Bone marrow (tissue), 2 donors: ENCODE measurements around the gene BEAN1.

ENCODE experiments used
- DNase-seq, 2 donors: peaks; one replicate each; lab custom pipeline; 2025; lab: John Stamatoyannopoulos, UW

Gene BEAN1

DNA sequence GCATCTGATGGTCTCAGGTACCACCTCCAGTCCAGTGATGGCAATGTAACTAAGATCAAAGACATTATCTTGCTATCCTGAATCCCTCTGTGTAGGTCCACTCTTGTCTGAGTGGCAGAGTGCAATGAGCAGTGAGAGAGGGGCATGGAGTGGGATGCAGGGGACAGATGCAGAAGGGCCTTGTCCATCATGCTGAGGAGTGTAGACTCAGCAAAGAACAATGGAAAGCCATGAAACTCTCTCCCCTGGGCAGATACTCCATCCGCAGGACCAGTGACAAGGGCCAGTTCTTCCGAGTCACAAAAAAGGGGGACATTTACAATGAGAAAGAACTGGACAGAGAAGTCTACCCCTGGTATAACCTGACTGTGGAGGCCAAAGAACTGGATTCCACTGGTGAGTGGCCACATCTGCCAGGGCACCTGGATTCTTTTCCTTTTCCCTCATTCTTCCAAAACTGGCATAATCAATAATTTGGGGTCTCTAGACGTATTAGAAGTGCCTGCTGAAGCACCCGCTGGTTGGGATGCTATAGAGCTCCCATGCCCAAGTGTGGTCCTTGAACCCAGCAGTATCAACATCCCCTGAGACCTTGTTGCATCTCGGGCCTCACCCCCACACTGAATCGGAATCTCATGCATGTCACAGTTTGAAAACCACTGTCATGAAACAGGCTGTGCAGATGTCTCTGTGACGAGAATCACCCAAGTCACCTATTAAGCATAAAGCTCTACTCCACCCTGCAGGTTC, 31.1 kb upstream of the BEAN1 start:
- DNase-seq, result no peak

- no peak for DNase-seq
Measured at GRCh38 chr16:66397736-66398433, 29.2 kb upstream of the BEAN1 start.

DNA sequence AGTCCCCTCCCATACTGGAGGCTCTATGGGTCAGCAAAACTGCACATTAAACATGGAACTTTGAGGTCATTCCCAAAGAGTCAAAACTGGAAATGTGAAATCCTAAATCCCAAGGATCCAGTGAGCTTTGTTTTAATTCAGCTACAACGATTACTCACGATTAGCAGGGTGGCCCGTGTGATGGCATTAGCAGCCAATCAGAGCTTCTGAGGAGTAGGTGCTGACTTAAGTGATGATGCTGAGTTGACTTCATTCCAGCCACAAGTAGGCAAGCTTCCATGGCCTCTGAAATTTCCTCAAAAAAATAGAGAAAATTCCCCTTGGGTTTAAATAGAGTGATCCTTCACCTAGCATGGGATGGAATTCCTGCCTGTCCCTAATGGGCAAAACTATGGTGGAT, 28.1 kb upstream of the BEAN1 start:
- no peak for DNase-seq

DNA sequence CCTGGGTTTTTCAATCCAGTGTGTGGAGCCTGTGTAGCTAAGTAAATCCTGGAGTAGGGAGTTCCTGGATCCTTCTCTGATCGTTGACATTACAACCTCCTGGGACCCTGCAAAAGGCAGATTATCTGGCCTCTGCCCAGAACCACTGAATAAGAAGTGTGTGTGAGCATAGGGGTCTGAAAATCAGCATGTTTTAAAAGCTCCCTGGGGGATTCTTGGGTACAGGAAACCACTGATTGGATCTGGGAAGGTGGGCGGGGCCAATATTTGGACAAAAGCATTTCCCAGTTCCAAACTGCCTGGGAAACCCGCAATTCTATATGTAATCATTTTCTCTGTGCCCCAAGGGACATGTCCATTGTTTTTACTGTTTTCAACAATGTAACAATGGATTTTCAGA, 27.2 kb upstream of the BEAN1 start:
- no peak for DNase-seq

GRCh38 chr16:66400503-66401380, 26.4 kb upstream of the BEAN1 start:
- DNase-seq, result no peak

DNA sequence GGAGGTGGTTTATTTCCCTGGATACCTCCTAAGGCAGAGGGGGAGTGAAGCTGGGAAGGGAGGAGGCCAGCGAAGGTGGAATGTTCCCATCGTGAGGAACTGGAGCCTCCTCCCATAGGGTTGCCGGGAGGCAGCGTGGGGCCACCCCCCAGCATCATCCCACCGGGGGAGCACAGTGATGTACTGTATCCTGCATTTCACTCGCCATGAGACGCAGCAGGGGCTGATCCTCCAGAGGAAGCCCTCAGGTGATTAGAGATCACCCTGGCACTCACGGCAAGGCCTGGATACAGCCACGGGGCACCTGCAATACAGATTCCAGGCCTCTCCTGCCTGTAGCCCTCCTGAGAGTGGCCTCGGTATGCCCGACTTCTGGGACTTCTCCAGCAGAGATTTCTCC, 25.5 kb upstream of the BEAN1 start:
- no peak for DNase-seq

- DNase-seq, result no peak
Measured at GRCh38 chr16:66402166-66402565, 24.9 kb upstream of the BEAN1 start.

- DNase-seq, result no peak
Measured at GRCh38 chr16:66402591-66403230, 24.4 kb upstream of the BEAN1 start.

DNA sequence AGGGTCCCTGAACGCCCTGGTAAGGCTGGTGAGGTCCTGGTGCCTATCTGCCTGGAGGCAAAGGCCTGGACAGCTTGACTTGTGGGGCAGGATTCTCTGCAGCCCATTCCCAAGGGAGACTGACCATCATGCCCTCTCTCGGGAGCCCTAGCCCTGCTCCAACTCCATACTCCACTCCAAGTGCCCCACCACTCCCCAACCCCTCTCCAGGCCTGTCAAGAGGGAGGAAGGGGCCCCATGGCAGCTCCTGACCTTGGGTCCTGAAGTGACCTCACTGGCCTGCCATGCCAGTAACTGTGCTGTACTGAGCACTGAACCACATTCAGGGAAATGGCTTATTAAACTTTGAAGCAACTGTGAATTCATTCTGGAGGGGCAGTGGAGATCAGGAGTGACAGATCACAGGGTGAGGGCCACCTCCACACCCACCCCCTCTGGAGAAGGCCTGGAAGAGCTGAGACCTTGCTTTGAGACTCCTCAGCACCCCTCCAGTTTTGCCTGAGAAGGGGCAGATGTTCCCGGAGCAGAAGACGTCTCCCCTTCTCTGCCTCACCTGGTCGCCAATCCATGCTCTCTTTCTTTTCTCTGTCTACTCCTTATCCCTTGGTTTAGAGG, 23.5 kb upstream of the BEAN1 start:
- no peak for DNase-seq

- DNase-seq, result no peak
Measured at GRCh38 chr16:66405057-66405783, 21.9 kb upstream of the BEAN1 start.

- peak; percentile 69 to 75 for DNase-seq
Measured at GRCh38 chr16:66406534-66407221, 20.4 kb upstream of the BEAN1 start.

DNA sequence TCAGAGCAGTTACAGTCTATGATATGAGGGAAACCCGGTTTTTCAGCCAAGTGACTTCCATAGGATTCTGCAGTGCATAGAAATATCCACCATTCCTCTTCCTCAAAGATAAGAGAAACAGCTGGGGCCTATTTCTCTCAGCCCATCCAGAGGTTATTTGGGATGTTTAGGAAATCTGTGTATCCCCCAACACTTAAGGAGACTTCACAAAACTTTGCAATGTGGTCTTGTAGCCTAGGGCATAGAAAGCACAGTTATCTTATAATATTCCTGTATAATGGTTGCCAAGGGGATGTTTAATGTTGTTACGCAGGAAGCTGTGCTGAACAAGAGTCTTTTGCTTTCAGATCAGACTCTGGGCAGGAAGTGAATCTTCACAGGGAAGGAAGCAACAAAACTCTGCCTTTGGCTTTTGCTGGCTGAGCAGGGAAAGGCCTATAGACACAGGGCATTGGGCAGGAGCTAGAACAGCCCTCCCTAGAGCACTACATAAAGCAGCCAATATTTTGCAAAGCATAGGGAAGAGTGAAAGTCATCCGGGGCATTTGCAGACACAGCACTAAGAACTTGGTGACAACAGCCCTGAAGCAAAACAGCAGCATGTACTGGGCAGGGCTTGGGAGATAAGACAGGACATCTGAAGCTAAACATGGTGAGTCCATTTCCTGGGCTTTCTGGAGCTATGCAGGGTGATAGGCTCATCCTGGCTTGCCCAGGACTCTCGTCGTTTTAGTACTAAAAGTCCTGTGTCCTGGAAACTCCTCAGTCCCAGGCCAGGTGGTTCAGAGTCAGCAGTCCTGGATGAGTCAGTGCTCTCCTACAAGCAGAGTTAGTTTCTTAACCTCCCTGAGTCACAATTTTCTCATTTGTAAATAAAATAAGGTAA, 18.7 kb upstream of the BEAN1 start:
- peak in 1 of 2 donors; percentile 64 for DNase-seq

DNA sequence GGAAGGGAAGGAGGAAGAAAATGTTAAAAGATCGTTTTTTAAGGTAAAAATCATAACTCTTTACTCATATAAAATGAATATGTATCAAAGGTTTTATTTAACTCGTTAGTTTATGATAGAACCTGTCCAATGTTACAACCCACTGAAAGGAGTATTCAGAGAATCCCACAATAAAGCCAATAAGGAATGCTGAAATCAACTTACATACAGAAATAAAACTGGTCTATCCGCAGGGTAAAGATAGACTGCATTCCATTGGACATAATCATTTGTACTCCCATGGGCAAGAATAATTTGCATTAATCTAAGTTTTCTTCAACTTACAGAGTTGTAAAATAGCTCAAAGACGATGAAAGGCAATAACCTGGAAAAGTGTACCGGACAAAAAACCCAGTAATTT, 17.9 kb upstream of the BEAN1 start:
- DNase-seq, result no peak

DNA sequence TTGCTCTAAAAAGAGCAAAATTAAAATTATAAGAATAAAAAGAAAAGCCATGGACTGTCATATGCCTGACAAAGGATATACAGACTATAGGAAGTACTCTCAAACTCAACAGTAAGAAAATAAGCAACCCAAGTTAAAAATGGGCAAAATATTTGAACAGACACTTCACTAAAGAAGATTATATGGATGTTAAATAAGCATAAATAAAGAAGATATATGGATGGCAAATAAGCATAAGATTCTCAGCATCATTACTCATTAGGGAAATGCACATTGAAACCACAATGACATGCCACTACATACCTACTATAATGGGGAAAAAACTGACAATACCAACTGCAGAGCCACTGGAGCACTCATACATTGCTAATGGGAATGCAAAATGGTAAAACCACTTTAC, 14.9 kb upstream of the BEAN1 start:
- no peak for DNase-seq

GRCh38 chr16:66414891-66415290, 12.2 kb upstream of the BEAN1 start:
- no peak for DNase-seq

GRCh38 chr16:66416136-66416535, 11.0 kb upstream of the BEAN1 start:
- no peak for DNase-seq

DNA sequence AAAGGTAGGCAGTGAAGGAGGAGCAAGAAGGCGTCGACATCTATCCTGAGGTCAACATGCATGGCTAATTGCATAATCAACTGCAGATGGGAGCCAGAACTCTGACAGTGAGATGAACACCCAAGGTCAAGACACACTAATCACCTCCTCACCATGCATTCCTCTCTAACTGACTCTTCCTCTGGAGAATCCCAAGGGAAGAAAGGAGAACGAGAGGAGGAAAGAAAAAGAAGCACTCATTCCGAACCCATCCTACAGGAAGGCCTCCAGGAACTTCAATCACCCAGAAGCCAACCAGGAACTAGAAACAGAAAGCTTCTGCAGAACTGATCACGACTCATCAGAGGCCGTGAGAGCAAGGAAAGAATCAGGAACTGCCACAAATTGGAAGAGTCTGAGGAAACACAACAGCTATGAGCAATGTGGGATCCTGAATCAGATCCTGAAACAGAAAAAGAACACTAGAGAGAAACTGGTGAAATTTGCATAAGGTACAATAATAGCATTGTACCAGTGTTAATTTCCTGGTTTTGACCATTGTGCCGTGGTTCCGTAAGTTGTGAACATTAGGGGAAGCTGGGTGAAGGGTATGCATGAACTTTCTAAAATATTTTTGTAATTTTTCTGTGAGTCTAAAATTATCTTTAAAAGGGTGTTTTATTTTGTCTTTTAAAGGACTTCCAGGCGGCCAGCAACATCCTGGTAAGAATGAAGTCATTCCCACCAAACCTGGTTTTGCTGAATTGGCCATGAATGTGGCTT, 10.0 kb upstream of the BEAN1 start:
- DNase-seq, result no peak

GRCh38 chr16:66418165-66418962, 8.7 kb upstream of the BEAN1 start:
- no peak for DNase-seq
